Retina (tissue), 1 donor: ENCODE data around the gene LRRN1.
"Not testable (repeated sequence)": the region's sequence is repeated elsewhere in the genome, so short reads cannot be mapped to it uniquely, and the experiment has no call there.

Experiments
- DNase-seq: peaks from one replicate; pipeline ENCODE4 v3.0.0-alpha.2; 2016

Gene LRRN1

DNA sequence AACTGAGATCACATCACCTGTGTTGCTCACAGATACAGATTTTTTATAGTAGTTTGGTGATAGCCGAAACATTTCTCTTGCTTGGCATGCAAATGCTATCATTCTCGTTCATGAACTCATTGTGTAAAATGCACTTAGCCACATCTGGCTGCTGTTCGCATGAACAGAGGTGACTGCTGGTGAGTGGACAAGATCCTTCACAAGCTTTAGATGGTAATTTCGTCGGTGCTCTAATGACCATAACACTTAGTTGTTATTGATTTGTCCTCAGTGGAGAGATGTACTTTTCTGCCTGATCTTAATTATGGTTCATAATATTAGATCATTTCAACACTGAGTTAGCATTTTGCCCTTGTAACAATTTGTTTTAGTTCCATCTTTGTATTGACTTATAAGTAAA lies 13.8 kb downstream of the LRRN1 start:
- DNase-seq, result no peak

DNA sequence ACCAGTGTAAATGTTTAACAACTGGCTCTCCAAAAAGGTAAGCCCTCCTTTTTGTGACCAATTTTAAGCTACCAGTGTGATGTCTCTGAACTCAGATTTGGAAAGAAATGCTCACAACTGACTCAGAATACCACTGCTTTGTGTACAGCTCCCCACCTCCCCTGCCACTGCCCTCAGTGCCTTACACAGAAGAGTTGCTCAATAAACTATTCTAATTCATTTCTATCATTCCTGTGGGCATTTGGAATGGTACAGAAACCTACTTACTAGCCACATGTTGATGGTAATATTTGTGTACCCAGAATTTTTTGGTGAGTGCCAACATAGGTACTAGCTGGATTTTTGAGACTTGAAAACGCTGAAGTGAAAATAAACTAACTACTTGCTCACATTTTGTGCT lies 16.0 kb downstream of the LRRN1 start:
- DNase-seq, result no peak

DNA sequence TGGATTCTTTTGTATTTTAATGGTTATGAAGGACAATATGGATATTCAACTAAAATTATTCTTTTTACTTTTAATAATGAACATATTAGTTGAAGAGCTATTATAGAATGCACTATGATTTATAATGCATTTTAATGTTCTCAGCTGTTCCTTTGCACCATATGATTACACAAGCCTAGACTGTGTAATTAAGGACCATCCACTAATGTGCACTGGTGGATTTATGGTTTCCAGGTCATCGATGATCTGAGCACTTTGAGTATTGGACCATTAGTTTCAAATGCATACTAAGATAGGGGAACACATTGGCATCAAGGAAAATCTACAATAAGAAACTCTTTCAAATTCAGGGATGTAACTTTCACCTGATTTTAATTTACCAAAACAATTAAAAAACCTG lies 16.8 kb downstream of the LRRN1 start:
- DNase-seq, result no peak

DNA sequence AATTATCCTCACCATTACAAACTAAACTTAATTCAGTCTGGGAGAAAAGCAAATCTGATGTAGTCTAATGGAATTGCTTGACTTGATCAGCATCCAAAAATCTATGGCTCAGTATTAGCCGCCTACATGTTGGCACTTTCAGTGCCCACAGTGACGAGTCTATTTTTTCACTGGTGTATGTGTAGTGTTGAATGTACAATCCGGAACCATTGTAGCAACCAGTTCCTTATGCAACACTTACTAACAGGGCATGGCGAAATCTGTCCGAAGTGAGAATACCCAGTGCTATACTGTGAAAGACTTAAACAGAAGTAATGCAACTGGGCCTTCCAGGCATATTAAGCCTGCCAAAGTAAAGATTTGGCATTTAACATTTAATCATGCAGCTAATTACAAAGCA lies 18.6 kb downstream of the LRRN1 start:
- no peak for DNase-seq

DNA sequence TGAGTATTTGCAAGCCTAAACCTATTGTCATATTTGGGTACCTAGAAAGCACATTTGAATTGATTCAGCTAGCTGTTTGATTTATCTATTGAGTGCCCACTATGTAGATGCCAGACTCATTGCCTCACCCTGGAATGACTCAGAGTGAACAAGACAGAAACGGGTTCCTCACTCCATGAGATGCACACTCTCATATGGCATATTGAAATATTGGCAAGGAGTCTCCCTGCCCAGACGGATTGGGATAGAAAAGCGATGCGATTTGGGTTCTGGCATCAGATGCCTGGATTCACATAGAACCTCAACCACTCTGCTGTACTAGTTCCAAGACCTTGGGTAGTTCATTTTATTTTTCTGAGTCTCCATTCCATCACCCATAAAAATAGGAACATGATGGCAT lies 22.5 kb downstream of the LRRN1 start:
- DNase-seq, result no peak

DNA sequence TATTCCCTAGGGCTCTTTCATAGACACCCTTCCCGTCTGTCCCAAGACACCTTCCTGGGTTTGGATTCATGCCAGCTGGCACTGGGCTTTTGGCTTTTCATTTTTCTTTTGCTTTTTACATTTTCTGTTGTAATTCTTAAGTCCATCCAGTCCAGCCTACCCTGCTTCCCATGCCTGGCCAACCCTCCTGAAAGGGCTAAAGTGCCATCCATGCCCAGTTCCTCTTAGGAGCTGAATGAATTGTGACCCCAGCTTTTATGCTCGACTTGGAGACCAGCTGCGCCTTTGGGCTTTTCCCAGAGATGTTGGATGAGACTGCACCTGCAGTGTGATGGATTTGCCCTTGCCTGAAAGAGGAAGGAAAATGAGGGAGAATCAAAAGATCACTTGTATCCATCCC lies 25.8 kb downstream of the LRRN1 start:
- DNase-seq, result no peak

DNA sequence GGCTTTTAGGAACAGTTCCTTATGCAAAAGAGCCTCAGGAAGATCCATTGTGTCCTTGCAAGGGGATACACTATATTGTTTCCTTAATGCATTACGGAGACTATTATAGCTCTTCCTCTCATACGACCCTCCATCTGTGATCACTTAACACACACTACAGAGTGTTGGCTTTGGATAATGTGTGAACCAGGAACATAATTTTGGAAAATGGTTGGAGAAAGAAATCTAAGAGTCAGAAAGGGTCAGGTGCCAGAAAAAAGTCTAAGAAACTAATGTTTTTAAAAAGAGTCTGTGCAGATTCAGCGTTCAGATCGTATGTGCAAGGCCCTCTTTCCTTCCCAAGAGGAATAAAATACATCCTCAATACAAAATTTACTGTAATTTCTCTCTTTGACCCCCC lies 27.3 kb downstream of the LRRN1 start:
- DNase-seq, result no peak

DNA sequence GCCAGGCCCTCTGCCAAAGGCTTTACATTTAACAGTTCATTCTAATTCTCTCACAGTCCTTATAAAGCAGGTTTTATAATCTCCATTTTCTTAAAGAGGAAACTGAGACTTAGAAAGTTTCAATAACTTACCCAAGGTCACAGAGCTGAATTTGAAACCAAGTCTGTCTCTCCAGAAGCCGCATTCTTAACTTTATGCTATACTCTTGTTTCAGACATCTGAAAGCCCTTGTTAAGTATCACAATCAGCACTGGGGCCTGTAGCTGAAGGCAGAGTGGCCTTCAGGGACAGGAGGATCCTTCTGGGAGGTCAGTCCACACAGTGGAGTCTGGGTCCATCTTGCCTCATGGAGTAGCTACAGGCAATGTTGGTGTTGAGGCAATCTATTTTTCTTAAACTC lies 27.9 kb downstream of the LRRN1 start:
- DNase-seq, result no peak

DNA sequence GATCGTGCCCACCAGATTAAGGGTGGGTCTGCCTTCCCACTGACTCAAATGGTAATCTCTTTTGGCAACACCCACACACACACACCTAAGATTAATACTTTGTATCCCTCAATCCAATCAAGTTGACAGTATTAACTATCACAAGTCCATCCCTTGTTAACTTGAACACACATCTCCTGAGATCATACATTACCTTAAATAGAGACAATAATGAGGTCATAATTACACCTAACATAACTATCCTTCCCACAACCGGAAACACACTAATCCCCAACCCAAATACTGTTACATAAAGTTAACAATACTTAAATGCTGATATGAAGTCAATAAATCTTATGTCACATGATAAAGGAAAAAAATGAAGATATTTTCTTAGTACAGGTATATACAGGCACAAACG lies 29.2 kb downstream of the LRRN1 start:
- DNase-seq, result not testable (repeated sequence)

DNA sequence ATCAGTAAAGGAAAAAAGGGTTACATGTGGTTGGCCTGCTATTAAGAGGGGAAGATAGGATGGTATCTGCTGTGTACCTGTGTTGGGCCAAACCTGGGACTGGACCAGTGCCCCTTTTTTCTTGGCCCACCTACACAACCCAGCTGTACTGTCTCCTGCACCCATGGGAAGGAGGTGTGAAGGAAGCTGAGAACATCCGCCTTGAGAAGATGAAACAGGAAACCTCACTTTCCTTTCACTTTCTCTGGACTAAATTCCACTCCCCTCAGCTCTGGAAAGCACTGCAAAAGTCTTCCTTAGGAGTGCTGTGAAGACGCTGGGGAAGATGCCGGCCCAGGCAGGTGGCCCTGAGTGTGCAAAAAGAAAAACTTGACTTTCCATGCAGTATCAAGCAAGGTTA lies 37.6 kb downstream of the LRRN1 start:
- DNase-seq, result no peak

DNA sequence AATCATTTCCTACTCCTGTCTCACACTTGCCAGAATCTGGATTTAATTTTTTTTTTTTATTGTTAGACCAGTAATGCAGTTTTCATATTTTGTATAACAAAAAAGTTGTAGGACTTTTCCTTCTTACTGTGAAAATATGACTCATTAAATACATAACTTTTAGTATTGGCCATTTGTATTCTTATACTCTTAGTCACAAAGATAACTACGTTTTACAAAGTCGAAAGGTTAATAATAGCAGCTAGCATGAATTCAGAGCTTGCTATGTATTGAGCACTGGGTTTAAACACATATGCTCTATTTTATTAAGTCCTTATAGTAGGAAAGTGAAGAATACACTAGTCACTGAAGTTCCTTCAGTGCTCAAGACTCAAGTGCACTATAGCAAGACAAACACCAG lies 43.1 kb downstream of the LRRN1 start:
- no peak for DNase-seq

DNA sequence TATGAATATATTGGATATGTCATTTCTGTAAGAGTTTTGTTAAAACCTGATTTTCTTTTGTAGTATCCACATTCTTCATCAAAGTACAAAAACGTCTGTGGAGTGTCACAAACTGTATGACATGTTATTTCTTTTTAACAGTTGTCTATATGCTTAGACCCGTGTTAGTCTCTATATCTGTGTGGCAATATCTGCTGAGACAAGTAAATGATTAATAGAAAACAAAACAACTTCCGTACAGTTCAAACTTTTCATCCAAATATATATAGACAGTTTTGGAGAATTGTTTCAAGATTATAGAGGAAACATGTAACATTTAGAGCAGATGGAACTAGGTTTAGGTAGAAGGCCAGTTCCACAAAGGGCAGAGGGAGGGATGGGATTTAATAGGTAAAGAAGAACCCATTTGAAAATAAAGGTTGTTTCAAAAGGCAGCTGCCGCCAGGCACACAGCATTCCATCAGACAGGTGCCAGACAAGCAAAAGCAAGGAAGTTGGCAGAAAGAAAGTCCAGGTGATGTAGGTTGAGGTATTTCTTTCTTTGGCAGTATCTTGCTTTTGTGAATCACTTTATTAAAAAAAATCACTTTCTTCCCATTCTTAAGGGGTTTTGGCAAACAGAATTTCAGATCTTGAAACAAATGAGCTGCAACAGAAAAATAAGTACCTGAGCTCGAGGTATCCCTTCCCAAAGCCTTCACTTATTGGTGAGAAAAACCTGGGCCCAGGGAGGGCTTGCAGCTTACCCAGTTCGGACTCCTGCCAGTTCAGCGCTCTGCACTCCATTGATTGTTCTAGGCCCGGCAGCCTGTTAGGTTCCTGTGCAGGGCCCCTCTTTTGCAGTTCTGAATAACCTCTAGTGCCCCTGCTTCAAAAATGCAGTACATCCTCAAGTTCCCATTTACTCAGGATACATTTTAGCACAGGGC lies 49.0 kb downstream of the LRRN1 start:
- peak; percentile 33 for DNase-seq

DNA sequence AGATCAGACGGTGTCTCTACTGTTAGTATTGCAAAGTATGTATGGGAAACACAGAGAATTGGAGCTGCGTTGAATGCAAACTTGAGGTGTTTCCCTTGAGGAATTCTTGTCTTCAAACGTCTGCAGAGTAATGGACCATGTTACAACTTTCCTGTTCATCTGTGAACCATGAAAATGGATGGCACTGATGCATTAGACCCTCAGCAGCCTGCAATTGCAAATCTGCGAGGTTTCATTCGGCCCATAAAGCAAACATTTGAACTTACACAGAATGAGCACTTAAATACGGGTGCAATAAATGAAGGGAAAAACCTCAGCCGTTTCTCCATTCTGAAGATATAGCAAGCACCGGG lies 49.7 kb downstream of the LRRN1 start:
- peak; percentile 34 for DNase-seq

DNA sequence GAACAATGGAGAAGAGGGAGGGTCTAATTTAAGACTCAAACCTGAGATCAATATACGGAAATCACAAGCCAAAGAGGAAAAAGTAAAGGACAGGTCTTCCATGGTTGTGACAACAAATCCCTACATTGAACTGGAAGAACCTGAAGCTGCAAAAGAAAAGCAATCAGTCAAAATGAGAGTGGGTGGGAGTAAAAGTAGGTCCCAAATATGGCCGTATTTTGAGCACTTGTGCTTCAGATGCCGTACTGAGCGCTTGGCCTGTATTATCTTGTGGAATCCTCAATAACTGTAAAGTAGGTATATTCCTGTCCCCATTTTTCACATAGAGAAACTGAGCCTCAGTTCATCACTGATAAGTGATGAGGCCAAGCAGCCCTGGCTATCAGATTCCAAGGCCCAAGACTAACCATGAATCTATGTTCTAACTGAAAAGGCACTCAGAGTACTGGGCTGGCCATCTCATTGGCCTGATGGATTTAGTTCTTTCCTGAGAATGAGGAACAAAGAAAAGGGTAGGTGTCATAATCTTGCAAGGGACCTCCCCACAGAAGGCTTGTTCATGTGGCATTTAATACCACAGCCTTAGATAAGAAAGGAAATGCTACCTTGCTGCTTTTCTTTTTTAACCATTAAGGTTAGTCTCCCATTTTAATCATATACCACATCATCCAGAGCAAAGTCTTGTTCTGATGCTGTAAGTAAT lies 52.5 kb downstream of the LRRN1 start:
- DNase-seq, result no peak

DNA sequence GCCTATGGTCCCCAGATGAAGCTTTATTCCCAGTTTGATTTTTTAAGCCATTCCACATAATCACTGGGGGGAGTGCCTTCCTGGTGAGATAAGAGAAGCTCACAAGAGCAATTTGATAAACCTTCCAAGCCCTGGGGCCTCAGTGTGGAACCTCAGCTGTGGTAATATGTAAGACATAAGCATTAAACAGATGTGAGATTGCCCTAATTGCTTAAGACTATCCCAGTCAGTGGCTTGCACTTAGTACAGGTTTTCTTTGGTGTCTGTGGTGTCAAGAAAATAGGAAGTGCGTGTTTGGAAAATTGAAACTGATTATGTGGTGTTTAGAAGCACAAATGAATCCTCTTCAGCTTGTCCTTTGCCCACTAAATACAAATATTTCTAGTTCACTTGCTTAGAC lies 54.3 kb downstream of the LRRN1 start:
- no peak for DNase-seq

DNA sequence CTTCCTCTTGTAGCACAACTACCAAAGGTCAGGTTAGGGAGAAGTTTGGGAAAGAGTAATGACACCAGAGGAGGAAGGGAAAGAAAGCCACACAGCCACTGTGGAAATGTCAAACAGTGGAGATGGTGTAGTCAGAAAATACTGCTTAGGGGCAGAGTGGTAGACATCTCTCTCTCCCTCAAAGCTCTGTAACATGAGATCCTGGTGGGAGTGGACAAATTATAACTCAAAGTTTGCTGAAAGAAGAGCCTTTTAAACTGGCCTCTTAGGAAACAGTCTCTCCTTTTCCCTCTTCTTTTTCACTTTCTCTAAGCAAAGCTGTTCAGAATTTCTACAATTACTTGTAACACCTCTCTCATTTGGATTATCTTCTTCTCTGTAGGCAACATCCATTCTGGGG lies 55.8 kb downstream of the LRRN1 start:
- DNase-seq, result no peak

DNA sequence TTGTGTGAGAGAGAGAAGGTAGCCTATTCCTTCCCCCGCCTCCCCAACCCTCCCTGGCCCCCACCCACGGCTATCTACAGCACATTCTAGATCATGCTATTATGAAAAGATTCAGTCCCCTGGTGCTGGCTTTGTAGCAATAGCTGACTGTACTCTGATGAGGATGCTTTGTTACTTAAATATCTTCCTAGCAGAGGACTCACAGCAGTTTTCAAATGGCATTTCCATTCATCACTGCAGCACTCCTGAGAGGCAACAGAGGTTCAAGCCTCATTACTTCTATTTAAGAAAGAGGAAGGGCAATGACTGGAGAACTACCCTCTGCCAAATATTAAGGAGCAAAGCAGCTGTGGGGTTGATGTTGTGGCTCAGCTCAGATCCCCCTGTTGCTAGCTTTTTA lies 61.0 kb downstream of the LRRN1 start:
- no peak for DNase-seq

DNA sequence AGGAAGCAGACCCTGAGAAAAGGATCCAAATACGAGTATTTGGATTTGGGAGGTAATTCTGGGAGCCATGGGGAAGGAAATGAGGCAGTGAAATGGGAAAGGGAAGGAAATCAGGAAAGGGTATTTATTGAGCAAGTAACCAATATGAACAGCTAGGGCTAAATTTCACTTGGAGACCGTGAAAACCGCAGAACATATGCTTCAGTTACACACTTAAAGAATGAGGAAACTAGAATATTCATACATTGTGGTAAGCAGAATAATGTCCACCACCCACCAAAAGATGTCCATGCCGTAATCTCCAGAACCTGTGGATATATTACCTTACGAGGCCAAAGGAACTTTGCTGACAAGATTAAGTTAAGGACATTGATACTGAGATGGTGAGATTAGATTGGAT lies 63.3 kb downstream of the LRRN1 start:
- no peak for DNase-seq

DNA sequence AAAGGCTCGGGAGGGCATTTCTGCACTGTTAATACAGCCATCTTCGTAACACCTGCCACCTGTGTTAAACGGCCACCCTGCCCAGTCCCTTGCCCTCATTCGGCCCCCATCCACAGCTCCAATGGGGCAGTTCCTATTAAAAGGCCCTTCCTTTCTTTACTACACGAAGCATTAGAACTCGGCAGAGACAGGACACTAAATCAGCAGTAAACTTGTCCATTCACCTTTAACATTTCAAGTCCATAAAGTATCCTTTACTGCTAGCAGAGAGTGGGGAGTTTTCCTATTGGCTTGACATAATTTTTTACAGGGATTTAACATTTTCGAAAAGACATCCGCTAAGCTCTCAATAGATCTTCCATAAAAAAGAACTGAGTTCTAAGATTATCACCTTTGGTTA lies 76.3 kb downstream of the LRRN1 start:
- DNase-seq, result no peak

DNA sequence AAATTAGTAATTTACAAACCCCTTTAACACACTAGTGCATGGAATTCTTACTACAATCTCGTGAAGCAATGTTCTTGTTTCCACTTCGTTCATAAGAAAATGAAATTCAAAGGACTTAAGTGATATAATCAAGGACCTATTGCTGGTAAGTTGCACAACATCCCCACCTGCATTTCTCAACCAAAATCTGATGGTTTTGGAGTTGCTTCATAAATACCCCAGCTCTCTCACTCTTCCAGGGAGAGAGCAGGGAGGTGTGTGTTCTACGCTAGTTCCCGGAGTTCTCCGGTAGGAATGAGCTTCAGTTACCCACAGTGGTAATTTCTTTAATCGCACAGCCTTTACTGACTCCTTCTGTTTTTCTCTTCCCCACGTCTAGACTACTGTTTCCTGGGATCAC lies 81.8 kb downstream of the LRRN1 start:
- no peak for DNase-seq

DNA sequence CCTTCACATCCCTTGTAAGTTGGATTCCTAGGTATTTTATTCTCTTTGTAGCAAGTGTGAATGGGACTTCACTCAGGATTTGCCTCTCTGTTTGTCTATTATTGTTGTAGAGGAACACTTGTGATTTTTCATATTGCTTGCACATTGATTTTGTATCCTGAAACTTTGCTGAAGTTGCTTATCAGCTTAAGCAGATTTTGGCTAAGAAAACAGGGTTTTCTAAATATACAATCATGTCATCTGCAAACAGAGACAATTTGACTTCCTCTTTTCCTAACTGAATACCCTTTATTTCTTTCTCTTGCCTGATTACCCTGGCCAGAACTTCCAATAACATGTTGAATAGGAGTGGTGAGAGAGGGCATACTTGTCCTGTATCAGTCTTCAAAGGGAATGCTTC lies 88.1 kb downstream of the LRRN1 start:
- DNase-seq, result not testable (repeated sequence)

DNA sequence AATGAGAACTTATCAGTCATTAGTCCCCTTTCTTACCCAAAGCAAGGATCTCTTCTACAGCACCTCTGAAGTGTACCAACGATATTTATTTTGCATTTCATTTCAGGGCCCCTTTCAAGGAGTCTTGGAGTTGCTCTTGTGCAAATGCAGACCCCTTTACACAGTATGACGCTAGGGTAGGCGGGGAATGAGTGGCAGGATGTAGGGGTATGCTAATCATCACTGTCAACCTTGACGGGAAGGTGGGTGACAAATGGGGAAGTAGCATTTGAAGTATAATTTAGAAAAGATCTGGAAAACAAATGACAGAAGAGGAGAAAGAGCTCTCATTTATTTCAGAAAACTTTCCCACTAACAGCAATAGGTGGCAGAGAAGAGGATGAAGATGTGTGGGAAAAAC lies 94.4 kb downstream of the LRRN1 start:
- no peak for DNase-seq
